H1 (cell line): ENCODE data around the gene NOXO1. TPM values are rescaled to one million over a fixed set of nuclear protein-coding genes. Genes with fewer than 3 reads are reported as not detected.

Experiments used
- CTCF ChIA-PET: fragments of 300-600 bp; sonication (Branson Sonifier 250); formaldehyde crosslinking; loops from one replicate; lab custom pipeline; 2021; ENCODE audit not compliant: partially characterized antibody; lab: Charles Lee
- POLR2A ChIA-PET: fragments of 300-600 bp; sonication (Branson Sonifier 250); formaldehyde crosslinking; loops from one replicate; lab custom pipeline; 2021; ENCODE audit warnings: inconsistent platforms; ENCODE audit not compliant: partially characterized antibody; lab: Charles Lee
- DNase-seq, 2 experiments: peaks; one replicate each; pipeline versions ENCODE4 v3.0.0 to v3.0.0-alpha.2; 2010 to 2022; ENCODE audit warnings: low spot score in 2 of 2, low read depth in 1 of 2, mixed read lengths in 1 of 2
- FAIRE-seq: peaks from 2 replicates; lab custom pipeline; 2011; peaks lifted over from hg19 to GRCh38; lab: Jason Lieb, UNC
- H2AFZ ChIP-seq: 2 replicates; pipeline ENCODE4 v1.8.1; 2012; ENCODE audit warnings: low read length, inconsistent platforms
- H2AK5ac ChIP-seq: 2 replicates; pipeline ENCODE4 v1.6.1; 2013; ENCODE audit warnings: low read depth, low read length
- H2BK120ac ChIP-seq: replicated peaks from 2 replicates; pipeline ENCODE3; 2013; ENCODE audit warnings: low read depth, low read length, inconsistent platforms
- H2BK12ac ChIP-seq: 2 replicates; pipeline ENCODE4 v1.6.1; 2013; ENCODE audit warnings: low read depth, low read length
- H2BK15ac ChIP-seq: 2 replicates; pipeline ENCODE4 v1.6.1; 2013; ENCODE audit warnings: low read length
- H2BK20ac ChIP-seq: 2 replicates; pipeline ENCODE4 v1.6.1; 2013; ENCODE audit warnings: low read length
- H2BK5ac ChIP-seq: 2 replicates; pipeline ENCODE4 v1.6.1; 2013; ENCODE audit warnings: low read depth, low read length
- H3K14ac ChIP-seq: 2 replicates; pipeline ENCODE4 v1.6.1; 2013; ENCODE audit warnings: inconsistent platforms; ENCODE audit not compliant: insufficient read length
- H3K18ac ChIP-seq: 2 replicates; pipeline ENCODE4 v1.6.1; 2013; ENCODE audit warnings: low read length; ENCODE audit errors: extremely low read depth
- H3K23ac ChIP-seq: 2 replicates; pipeline ENCODE4 v1.6.1; 2013; ENCODE audit warnings: inconsistent platforms; ENCODE audit not compliant: insufficient read length
- H3K23me2 ChIP-seq: 2 replicates; pipeline ENCODE4 v1.6.1; 2013; ENCODE audit warnings: low read depth, low read length
- H3K27ac ChIP-seq: 2 replicates; pipeline ENCODE4 v1.6.1; 2011; ENCODE audit warnings: low read depth, low read length, inconsistent platforms
- H3K27me3 ChIP-seq, 4 experiments: replicated peaks in 1 of 4; 1 replicate in 1 of 4; 2 replicates in 3 of 4; pipeline versions ENCODE4 v1.6.1 to v1.8.1; 2011 to 2013; ENCODE audit warnings: low read length in 3 of 4, mild to moderate bottlenecking in 3 of 4, inconsistent platforms in 2 of 4, mixed read lengths in 2 of 4, moderate library complexity in 1 of 4; ENCODE audit not compliant: control insufficient read depth in 3 of 4, insufficient read depth in 3 of 4; ENCODE audit errors: extremely low read depth in 1 of 4
- H3K36me3 ChIP-seq, 4 experiments: 2 replicates each; pipeline versions ENCODE4 v1.6.1 to v1.8.1; 2011 to 2013; ENCODE audit warnings: mild to moderate bottlenecking in 4 of 4, low read length in 3 of 4, moderate library complexity in 2 of 4, control low read depth in 1 of 4, inconsistent platforms in 1 of 4; ENCODE audit not compliant: insufficient read depth in 4 of 4, control insufficient read depth in 2 of 4
- H3K4ac ChIP-seq: replicated peaks from 2 replicates; pipeline ENCODE3; 2013; ENCODE audit warnings: low read length, low read depth, mixed read lengths, inconsistent platforms; ENCODE audit not compliant: insufficient read length
- H3K4me1 ChIP-seq, 4 experiments: replicated peaks in 1 of 4; 1 replicate in 1 of 4; 2 replicates in 3 of 4; pipeline versions ENCODE4 v1.6.1 to v1.8.1; 2011 to 2013; ENCODE audit warnings: low read length in 3 of 4, inconsistent platforms in 2 of 4, mixed read lengths in 1 of 4; ENCODE audit not compliant: insufficient read depth in 4 of 4, control insufficient read depth in 3 of 4
- H3K4me2 ChIP-seq, 2 experiments: 2 replicates each; pipeline versions ENCODE4 v1.6.1 to v1.8.1; 2011 to 2013; ENCODE audit warnings: low read depth in 2 of 2, low read length in 2 of 2, control low read depth in 1 of 2, inconsistent platforms in 1 of 2, mild to moderate bottlenecking in 1 of 2; ENCODE audit not compliant: insufficient read depth in 1 of 2
- H3K4me3 ChIP-seq, 4 experiments: fragments of 200-600, 300-600 bp in 1 of 4; sonication (generic), shearing (Covaris generic), sonication (Bioruptor Twin) in 1 of 4; 2 replicates each; pipeline versions ENCODE4 v1.5.1 to v1.8.1; 2011 to 2016; ENCODE audit warnings: low read length in 4 of 4, low read depth in 3 of 4, control low read depth in 2 of 4, inconsistent platforms in 2 of 4, mild to moderate bottlenecking in 2 of 4, mixed read lengths in 1 of 4, moderate library complexity in 1 of 4; ENCODE audit not compliant: insufficient read depth in 2 of 4; ENCODE audit errors: extremely low read depth in 1 of 4
- H3K56ac ChIP-seq: replicated peaks from 2 replicates; pipeline ENCODE3; 2013; ENCODE audit warnings: low read depth, mild to moderate bottlenecking, mixed read lengths, low read length, inconsistent platforms; ENCODE audit not compliant: insufficient read length
- H3K79me1 ChIP-seq: 2 replicates; pipeline ENCODE4 v1.6.1; 2013; ENCODE audit warnings: low read depth, low read length, control low read depth
- H3K79me2 ChIP-seq, 2 experiments: 2 replicates each; pipeline versions ENCODE4 v1.6.1 to v1.8.1; 2012 to 2013; ENCODE audit warnings: low read length in 2 of 2, mild to moderate bottlenecking in 2 of 2, inconsistent platforms in 1 of 2; ENCODE audit not compliant: insufficient read depth in 2 of 2, control insufficient read depth in 1 of 2
- H3K9ac ChIP-seq, 4 experiments: replicated peaks in 1 of 4; 1 replicate in 1 of 4; 2 replicates in 3 of 4; pipeline versions ENCODE4 v1.6.1 to v1.8.1; 2011 to 2013; ENCODE audit warnings: low read depth in 3 of 4, low read length in 3 of 4, control low read depth in 2 of 4, mild to moderate bottlenecking in 2 of 4, moderate library complexity in 2 of 4, inconsistent platforms in 1 of 4; ENCODE audit errors: extremely low read depth in 1 of 4
- H3K9me3 ChIP-seq, 2 experiments: 2 replicates each; pipeline versions ENCODE4 v1.6.1 to v1.8.1; 2012 to 2013; ENCODE audit warnings: mild to moderate bottlenecking in 2 of 2, moderate library complexity in 2 of 2, control low read depth in 1 of 2, inconsistent platforms in 1 of 2, low read depth in 1 of 2, low read length in 1 of 2, mixed read lengths in 1 of 2; ENCODE audit not compliant: insufficient read depth in 2 of 2
- H4K20me1 ChIP-seq, 2 experiments: replicated peaks in 1 of 2; 2 replicates each; pipeline versions ENCODE3 to v1.8.1; 2011 to 2013; ENCODE audit warnings: inconsistent platforms in 2 of 2, low read length in 2 of 2, mild to moderate bottlenecking in 1 of 2; ENCODE audit not compliant: insufficient read depth in 2 of 2, control insufficient read depth in 1 of 2
- H4K5ac ChIP-seq: 2 replicates; pipeline ENCODE4 v1.6.1; 2013; ENCODE audit warnings: low read length, low read depth, mixed read lengths, inconsistent platforms; ENCODE audit not compliant: insufficient read length
- H4K8ac ChIP-seq: 2 replicates; pipeline ENCODE4 v1.8.0; 2013; ENCODE audit warnings: mild to moderate bottlenecking, moderate library complexity, low read length, inconsistent platforms; ENCODE audit not compliant: insufficient read depth; ENCODE audit errors: extremely low read depth
- H4K91ac ChIP-seq: replicated peaks from 2 replicates; pipeline ENCODE3; 2013; ENCODE audit warnings: low read length, mixed read lengths, inconsistent platforms; ENCODE audit not compliant: insufficient read length
- CHD1 ChIP-seq: IDR thresholded peaks from 2 replicates; pipeline ENCODE4 v1.6.1; 2012; ENCODE audit warnings: low read depth, low read length, improper control_type of control experiment
- GABPA ChIP-seq: IDR thresholded peaks from 2 replicates; pipeline ENCODE4 v1.6.1; 2011; ENCODE audit warnings: mild to moderate bottlenecking, low read length, moderate library complexity, borderline replicate concordance; ENCODE audit not compliant: insufficient read depth
- JUN ChIP-seq: IDR thresholded peaks from 2 replicates; pipeline ENCODE4 v1.6.1; 2011; ENCODE audit warnings: low read depth, mild to moderate bottlenecking, improper control_type of control experiment, low read length
- MAFK ChIP-seq: IDR thresholded peaks from 2 replicates; pipeline ENCODE4 v1.6.1; 2012; ENCODE audit warnings: low read depth, mild to moderate bottlenecking, improper control_type of control experiment, low read length
- POU5F1 ChIP-seq: IDR thresholded peaks from 2 replicates; pipeline ENCODE4 v1.6.1; 2011; ENCODE audit warnings: low read depth, mild to moderate bottlenecking, low read length, moderate library complexity
- RXRA ChIP-seq: IDR thresholded peaks from 2 replicates; pipeline ENCODE4 v1.6.1; 2011; ENCODE audit warnings: low read depth, mild to moderate bottlenecking, low read length, moderate library complexity; ENCODE audit not compliant: insufficient read depth
- SIN3A ChIP-seq, 2 experiments: IDR thresholded peaks in 1 of 2; conservative IDR thresholded peaks in 1 of 2; 2 replicates each; pipeline ENCODE4 v1.6.1; 2011 to 2012; ENCODE audit warnings: low read length in 2 of 2, improper control_type of control experiment in 1 of 2, low read depth in 1 of 2, mild to moderate bottlenecking in 1 of 2
- TBP ChIP-seq: IDR thresholded peaks from 2 replicates; pipeline ENCODE4 v1.6.1; 2011; ENCODE audit warnings: low read depth, low read length, improper control_type of control experiment
- TCF12 ChIP-seq: IDR thresholded peaks from 2 replicates; pipeline ENCODE4 v1.6.1; 2011; ENCODE audit warnings: low read depth, mild to moderate bottlenecking, low read length
- WGBS, 2 experiments: shearing (Covaris generic) in 1 of 2; methylation state at CpG; one replicate each; pipeline versions ENCODE4 v1.1.6 to v1.1.7; 2013 to 2015; ENCODE audit warnings: low lambda C conversion rate in 2 of 2, mixed read lengths in 2 of 2, inconsistent platforms in 1 of 2, low coverage in 1 of 2, missing lambda C conversion rate in 1 of 2; ENCODE audit not compliant: insufficient replicate concordance in 2 of 2, insufficient coverage in 1 of 2, insufficient read length in 1 of 2; ENCODE audit errors: extremely low coverage in 1 of 2, missing lambda C conversion rate in 1 of 2; 5-methylcytosine and 5-hydroxymethylcytosine counted together
- polyA plus RNA-seq, 7 experiments: library from polyadenylated mRNA; depleted of rRNA in 3 of 7; stranded (reverse) in 5 of 7; unstranded in 2 of 7; fragments of >200 nt in 5 of 7; fragments of 200-250 nt in 2 of 7; gene quantifications; 1 replicate in 5 of 7; 2 replicates in 1 of 7; 4 replicates in 1 of 7; pipeline versions ENCODE4 v1.2.1 to v1.2.3, GENCODE V29; 2011 to 2013; ENCODE audit warnings: missing spikeins in 2 of 7, mixed read lengths in 2 of 7
- total RNA-seq: library from RNA; stranded (reverse); fragmentation: NEBNext Ultra II Directional; extraction: Animal tissue kit (Norgen Biotek cat#: 25700); gene quantifications from 2 replicates; pipeline ENCODE4 v1.2.1, GENCODE V29; 2021
- TF ChIP-seq, protein P1 (sequence below), 3 experiments: IDR thresholded peaks; 1 replicate in 2 of 3; 2 replicates in 1 of 3; pipeline versions ENCODE4 v1.5.1 to v1.6.1; 2011; ENCODE audit warnings: low read length in 3 of 3, mild to moderate bottlenecking in 3 of 3, inconsistent platforms in 2 of 3, low read depth in 1 of 3, moderate library complexity in 1 of 3; ENCODE audit not compliant: insufficient read depth in 1 of 3; ENCODE audit errors: control extremely low read depth in 1 of 3

The NOXO1 gene
- total and polyA plus RNA-seq, 2 of the 8 experiments (the other 6 are each of a cell fraction or from before 2014, with no cell fraction given): 1.3 to 2.5 TPM

DNA sequence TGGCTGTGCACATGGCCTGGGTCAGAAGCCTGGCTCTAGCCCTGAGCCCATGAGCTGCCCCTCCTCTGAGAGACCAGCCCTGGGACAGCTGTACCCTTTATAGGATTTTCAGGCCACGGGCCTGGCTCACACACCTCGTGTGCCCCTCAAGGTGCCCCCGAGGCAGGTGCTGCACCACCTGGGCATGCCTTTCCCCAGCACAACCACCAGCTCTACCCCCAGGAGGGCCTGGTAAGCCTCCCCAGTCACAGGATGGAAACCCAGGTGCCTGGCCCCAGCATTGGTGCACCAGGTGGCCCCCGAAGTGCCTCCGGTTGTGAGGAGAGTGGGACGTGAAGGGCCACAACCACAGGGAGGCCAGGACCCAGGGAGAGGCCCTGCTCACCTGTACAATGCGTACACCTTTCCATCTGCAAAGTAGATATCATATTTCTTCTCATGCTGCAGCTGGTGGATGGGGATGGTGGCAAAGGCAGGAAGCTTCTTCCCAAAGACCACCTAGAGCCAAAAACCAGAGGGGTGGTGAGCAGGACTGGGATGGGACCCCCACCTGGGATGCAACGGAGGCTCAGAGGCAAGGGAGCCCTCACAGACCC, 22.1 kb upstream of the NOXO1 start:
- H2AK5ac ChIP-seq: no peak overlapping the region
- no peak for TF ChIP-seq CHD1
- TF ChIP-seq JUN: no peak
- TF ChIP-seq GABPA: no peak
- no peak for TF ChIP-seq RXRA
- no peak for TF ChIP-seq TCF12
- TF ChIP-seq MAFK: no peak
- no peak for TF ChIP-seq TBP
- no peak for TF ChIP-seq SIN3A (conservative IDR thresholded peaks at IDR 0.05 in 1 of 2, IDR thresholded peaks at IDR 0.05 in 1 of 2; ENCODE audit: low read depth in 1 of 2, low read length in 2 of 2)
- no peak for TF ChIP-seq POU5F1
- TF ChIP-seq, protein P1, sequence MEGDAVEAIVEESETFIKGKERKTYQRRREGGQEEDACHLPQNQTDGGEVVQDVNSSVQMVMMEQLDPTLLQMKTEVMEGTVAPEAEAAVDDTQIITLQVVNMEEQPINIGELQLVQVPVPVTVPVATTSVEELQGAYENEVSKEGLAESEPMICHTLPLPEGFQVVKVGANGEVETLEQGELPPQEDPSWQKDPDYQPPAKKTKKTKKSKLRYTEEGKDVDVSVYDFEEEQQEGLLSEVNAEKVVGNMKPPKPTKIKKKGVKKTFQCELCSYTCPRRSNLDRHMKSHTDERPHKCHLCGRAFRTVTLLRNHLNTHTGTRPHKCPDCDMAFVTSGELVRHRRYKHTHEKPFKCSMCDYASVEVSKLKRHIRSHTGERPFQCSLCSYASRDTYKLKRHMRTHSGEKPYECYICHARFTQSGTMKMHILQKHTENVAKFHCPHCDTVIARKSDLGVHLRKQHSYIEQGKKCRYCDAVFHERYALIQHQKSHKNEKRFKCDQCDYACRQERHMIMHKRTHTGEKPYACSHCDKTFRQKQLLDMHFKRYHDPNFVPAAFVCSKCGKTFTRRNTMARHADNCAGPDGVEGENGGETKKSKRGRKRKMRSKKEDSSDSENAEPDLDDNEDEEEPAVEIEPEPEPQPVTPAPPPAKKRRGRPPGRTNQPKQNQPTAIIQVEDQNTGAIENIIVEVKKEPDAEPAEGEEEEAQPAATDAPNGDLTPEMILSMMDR (IDR thresholded peaks at IDR 0.05; ENCODE audit: control extremely low read depth in 1 of 3, insufficient read depth in 1 of 3, low read depth in 1 of 3, low read length in 3 of 3): no peak

More for the DNA sequence above, 22.1 kb upstream of the NOXO1 start:
- Histone ChIP-seq H4K20me1 (peaks cover 29 to 64% of the 10 kb centered on the region in 2 experiments), H2BK15ac (no peak overlapping the region), H3K27me3 (no peaks in the 10 kb centered on the region), H4K91ac (no peak overlapping the region), H3K36me3 (peaks cover 21 to 45% (median 35%) of the 10 kb centered on the region in 4 experiments), H3K14ac (no peak overlapping the region), H3K4me1 (peaks cover 0 to 28% (median 14%) of the 10 kb centered on the region in 4 experiments; a peak in 5 of 7 replicates), H4K5ac (no peak overlapping the region), H3K23me2 (no peaks in the 10 kb centered on the region), H3K4ac (no peak overlapping the region), H3K4me2 (no peak overlapping the region; a peak in 1 of 4 replicates), H2BK120ac (no peak overlapping the region), H3K9ac (no peak overlapping the region), H4K8ac (no peak overlapping the region), H3K79me1 (peaks cover 6% of the 10 kb centered on the region; the same call in 1 of the 2 replicates), H2BK12ac (no peak overlapping the region), H2AFZ (no peak overlapping the region), H3K27ac (no peak overlapping the region; the same call in 1 of the 2 replicates), H2BK5ac (no peak overlapping the region), H3K79me2 (peaks cover 14 to 41% of the 10 kb centered on the region in 2 experiments; a peak in 3 of 4 replicates), H3K4me3 (no peak overlapping the region), H3K18ac (no peak overlapping the region), H3K23ac (no peak overlapping the region), H3K56ac (no peak overlapping the region), H2BK20ac (no peak overlapping the region), H3K9me3 (no peaks in the 10 kb centered on the region)
- ChIA-PET CTCF (interaction anchor here (0.6 to 4.3 kb wide), 33 partner anchors 10 to 530 kb away, joined by 3 to 55 read pairs (median 5); partner anchors contain the start of genes NOXO1, NPW, NTHL1 and SYNGR3), POLR2A (interaction anchor here (0.6 to 4.7 kb wide), 15 partner anchors 10 to 151 kb away, joined by 3 to 37 read pairs (median 4); partner anchors contain the start of genes GFER, NPW, RNF151 and RPS2)
- 76% methylated on average over 8 of the region's 8 CpGs; no CpG with 5 or more reads in 1 of the 2 experiments for WGBS, 2 experiments
- DNase-seq: no peak
- no peak for FAIRE-seq
